Liver (tissue), 3 donors: ENCODE measurements around the gene GNAI2.

ENCODE experiments used
- GABPA ChIP-seq, 2 donors: IDR thresholded peaks in 1 of 2; conservative IDR thresholded peaks in 1 of 2; 2 replicates each; pipeline ENCODE4 v1.6.1; 2016; ENCODE audit warnings: antibody characterized with exemption in 2 of 2, mild to moderate bottlenecking in 1 of 2, moderate library complexity in 1 of 2
- HNF4A ChIP-seq, 2 donors: conservative IDR thresholded peaks; 2 replicates each; pipeline ENCODE4 v1.6.1; 2016; ENCODE audit warnings: antibody characterized with exemption in 2 of 2, mild to moderate bottlenecking in 2 of 2
- JUND ChIP-seq, 2 donors: IDR thresholded peaks; 2 replicates each; pipeline ENCODE4 v1.6.1; 2016; ENCODE audit warnings: antibody characterized with exemption in 2 of 2
- RXRA ChIP-seq, 2 donors: IDR thresholded peaks; 2 replicates each; pipeline ENCODE4 v1.6.1; 2017 to 2018; ENCODE audit warnings: antibody characterized with exemption in 2 of 2, mild to moderate bottlenecking in 1 of 2
- YY1 ChIP-seq: IDR thresholded peaks from 2 replicates; pipeline ENCODE4 v1.6.1; 2016; ENCODE audit warnings: antibody characterized with exemption, mild to moderate bottlenecking
- TF ChIP-seq, protein P1 (sequence below): fragments of 150-350 bp; IDR thresholded peaks from 2 replicates; pipeline ENCODE4 v1.5.1; 2017; ENCODE audit warnings: improper control_type of control experiment, low read depth, low read length; ENCODE audit not compliant: missing input control
- TF ChIP-seq, protein P2 (sequence below): IDR thresholded peaks from 2 replicates; pipeline ENCODE4 v1.6.1; 2016; ENCODE audit warnings: antibody characterized with exemption
- donor health status: healthy.
- donor health status: healthy.

DNA sequence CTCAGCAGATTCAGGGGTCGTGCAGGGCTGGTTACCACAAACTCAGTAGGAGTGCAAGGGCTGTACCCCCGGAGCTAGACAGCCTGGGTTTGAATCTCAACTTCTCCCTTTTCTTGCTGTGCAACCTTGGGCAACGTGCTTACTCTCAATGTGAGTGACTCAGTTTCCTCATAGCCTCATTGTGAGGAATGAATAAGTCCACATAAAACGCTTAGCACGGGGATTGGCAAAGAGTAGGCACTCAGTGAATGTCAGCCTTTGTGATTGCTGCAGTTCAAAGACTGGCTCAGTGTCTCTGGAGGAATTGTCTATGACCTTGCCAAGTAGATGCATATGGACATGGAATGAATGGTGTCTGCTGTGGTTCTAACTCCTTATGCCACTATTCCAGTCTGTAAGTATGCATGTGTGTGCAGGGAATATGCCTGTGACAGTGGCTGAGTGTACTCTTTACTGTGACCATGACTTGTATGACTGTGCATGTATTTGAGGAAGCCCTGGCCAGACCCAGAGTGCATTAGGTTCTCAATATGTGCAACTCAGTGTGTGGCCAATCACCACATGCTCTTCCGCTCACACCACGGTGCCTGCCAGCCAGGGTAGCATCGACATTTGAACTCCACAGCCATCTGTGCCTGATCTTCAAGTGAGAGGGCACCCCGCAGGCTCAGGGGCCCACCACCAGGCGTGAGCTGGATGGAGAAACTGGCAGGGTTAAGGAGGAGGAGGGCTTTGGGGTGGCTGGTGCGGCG lies 64.1 kb downstream of the GNAI2 start:
- TF ChIP-seq, protein P1, sequence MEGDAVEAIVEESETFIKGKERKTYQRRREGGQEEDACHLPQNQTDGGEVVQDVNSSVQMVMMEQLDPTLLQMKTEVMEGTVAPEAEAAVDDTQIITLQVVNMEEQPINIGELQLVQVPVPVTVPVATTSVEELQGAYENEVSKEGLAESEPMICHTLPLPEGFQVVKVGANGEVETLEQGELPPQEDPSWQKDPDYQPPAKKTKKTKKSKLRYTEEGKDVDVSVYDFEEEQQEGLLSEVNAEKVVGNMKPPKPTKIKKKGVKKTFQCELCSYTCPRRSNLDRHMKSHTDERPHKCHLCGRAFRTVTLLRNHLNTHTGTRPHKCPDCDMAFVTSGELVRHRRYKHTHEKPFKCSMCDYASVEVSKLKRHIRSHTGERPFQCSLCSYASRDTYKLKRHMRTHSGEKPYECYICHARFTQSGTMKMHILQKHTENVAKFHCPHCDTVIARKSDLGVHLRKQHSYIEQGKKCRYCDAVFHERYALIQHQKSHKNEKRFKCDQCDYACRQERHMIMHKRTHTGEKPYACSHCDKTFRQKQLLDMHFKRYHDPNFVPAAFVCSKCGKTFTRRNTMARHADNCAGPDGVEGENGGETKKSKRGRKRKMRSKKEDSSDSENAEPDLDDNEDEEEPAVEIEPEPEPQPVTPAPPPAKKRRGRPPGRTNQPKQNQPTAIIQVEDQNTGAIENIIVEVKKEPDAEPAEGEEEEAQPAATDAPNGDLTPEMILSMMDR, result no peak
- no peak for TF ChIP-seq JUND (IDR thresholded peaks at IDR 0.05)
- no peak for TF ChIP-seq RXRA (IDR thresholded peaks at IDR 0.05)
- TF ChIP-seq GABPA (IDR thresholded peaks at IDR 0.05 in 1 of 2, conservative IDR thresholded peaks at IDR 0.05 in 1 of 2), result no peak
- TF ChIP-seq HNF4A (conservative IDR thresholded peaks at IDR 0.05), result no peak
- TF ChIP-seq, protein P2, sequence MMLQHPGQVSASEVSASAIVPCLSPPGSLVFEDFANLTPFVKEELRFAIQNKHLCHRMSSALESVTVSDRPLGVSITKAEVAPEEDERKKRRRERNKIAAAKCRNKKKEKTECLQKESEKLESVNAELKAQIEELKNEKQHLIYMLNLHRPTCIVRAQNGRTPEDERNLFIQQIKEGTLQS, result no peak
- TF ChIP-seq YY1, result no peak
